ENCODE measurements around the gene LGR4. TPM values are rescaled to one million over a fixed set of nuclear protein-coding genes. Genes with fewer than 3 reads are reported as not detected.
"Not testable (repeated sequence)": the region's sequence is repeated elsewhere in the genome, so short reads cannot be mapped to it uniquely, and the experiment has no call there.

LGR4 gene
- total RNA-seq, 3 donors from 2014 or later, result 81.9 to 185 (median 104) TPM

GRCh38 chr11:27339941-27340340, 132.6 kb downstream of the LGR4 start:
- intact Hi-C loops (cut with DNase I, micrococcal nuclease), result no loop called here
- no peak overlapping the region for H3K4me3 ChIP-seq
- no peak for TF ChIP-seq CTCF (IDR thresholded peaks at IDR 0.05)
- H3K9me3 ChIP-seq, result no peaks in the 10 kb centered on the region
- DNase-seq (no peak), ATAC-seq (no peak)
- no peaks in the 10 kb centered on the region for H3K4me1 ChIP-seq (ENCODE audit: low read depth)
- no peaks in the 10 kb centered on the region for H3K36me3 ChIP-seq (ENCODE audit: low read depth)

- H3K36me3 ChIP-seq (ENCODE audit: low read depth); H3K4me3 ChIP-seq; H3K9me3 ChIP-seq; ATAC-seq; H3K4me1 ChIP-seq (ENCODE audit: low read depth); DNase-seq; intact Hi-C loops (cut with DNase I, micrococcal nuclease): not testable (repeated sequence)
Observed at GRCh38 chr11:27334764-27335163, 137.8 kb downstream of the LGR4 start.

GRCh38 chr11:27331981-27332380, 140.6 kb downstream of the LGR4 start:
- DNase-seq, result no peak
- ATAC-seq, result no peak
- Histone ChIP-seq H3K4me3 (no peak overlapping the region), H3K36me3 (ENCODE audit: low read depth) (no peaks in the 10 kb centered on the region), H3K4me1 (ENCODE audit: low read depth) (no peaks in the 10 kb centered on the region), H3K9me3 (no peaks in the 10 kb centered on the region)
- intact Hi-C loops (cut with DNase I, micrococcal nuclease), result no loop called here
- no peak for TF ChIP-seq CTCF (IDR thresholded peaks at IDR 0.05)

GRCh38 chr11:27330633-27331270, 141.8 kb downstream of the LGR4 start:
- TF ChIP-seq CTCF (IDR thresholded peaks at IDR 0.05), result no peak
- H3K4me1 ChIP-seq (ENCODE audit: low read depth), result no peaks in the 10 kb centered on the region
- no peaks in the 10 kb centered on the region for H3K9me3 ChIP-seq
- ATAC-seq (no peak), DNase-seq (no peak)
- intact Hi-C loops (cut with DNase I, micrococcal nuclease), result no loop called here
- H3K36me3 ChIP-seq (ENCODE audit: low read depth), result no peaks in the 10 kb centered on the region
- no peak overlapping the region for H3K4me3 ChIP-seq

GRCh38 chr11:27329867-27330632, 142.5 kb downstream of the LGR4 start:
- Histone ChIP-seq H3K9me3 (no peaks in the 10 kb centered on the region), H3K4me1 (ENCODE audit: low read depth) (no peaks in the 10 kb centered on the region), H3K36me3 (ENCODE audit: low read depth) (no peaks in the 10 kb centered on the region), H3K4me3 (no peak overlapping the region)
- DNase-seq (no peak), ATAC-seq (no peak)
- TF ChIP-seq CTCF (IDR thresholded peaks at IDR 0.05), result no peak
- intact Hi-C loops (cut with DNase I, micrococcal nuclease), result no loop called here

GRCh38 chr11:27328614-27329013, 144.0 kb downstream of the LGR4 start:
- TF ChIP-seq CTCF (IDR thresholded peaks at IDR 0.05), result no peak
- no peaks in the 10 kb centered on the region for H3K4me1 ChIP-seq (ENCODE audit: low read depth)
- intact Hi-C loops (cut with DNase I, micrococcal nuclease), result no loop called here

GRCh38 chr11:27327064-27327463, 145.5 kb downstream of the LGR4 start:
- intact Hi-C loops (cut with DNase I, micrococcal nuclease); DNase-seq; H3K4me1 ChIP-seq (ENCODE audit: low read depth); H3K4me3 ChIP-seq; H3K9me3 ChIP-seq; H3K36me3 ChIP-seq (ENCODE audit: low read depth); ATAC-seq: not testable (repeated sequence)

More at GRCh38 chr11:27328614-27329013, 144.0 kb downstream of the LGR4 start:
- DNase-seq (no peak), ATAC-seq (no peak)
- no peaks in the 10 kb centered on the region for H3K36me3 ChIP-seq (ENCODE audit: low read depth)
- H3K4me3 ChIP-seq, result no peak overlapping the region
- H3K9me3 ChIP-seq, result no peaks in the 10 kb centered on the region

GRCh38 chr11:27322196-27322595, 150.4 kb downstream of the LGR4 start:
- DNase-seq; ATAC-seq; H3K4me3 ChIP-seq; intact Hi-C loops (cut with DNase I, micrococcal nuclease); H3K4me1 ChIP-seq (ENCODE audit: low read depth); H3K9me3 ChIP-seq; H3K36me3 ChIP-seq (ENCODE audit: low read depth): not testable (repeated sequence)

- DNase-seq; ATAC-seq; intact Hi-C loops (cut with DNase I, micrococcal nuclease); H3K36me3 ChIP-seq (ENCODE audit: low read depth); H3K4me1 ChIP-seq (ENCODE audit: low read depth); H3K4me3 ChIP-seq; H3K9me3 ChIP-seq: not testable (repeated sequence)
Observed at GRCh38 chr11:27321340-27321739, 151.2 kb downstream of the LGR4 start.

Measured in mucosa of descending colon (tissue), 3 donors.